ENCODE results near the gene THAP11. TPM values are rescaled to one million over a fixed set of nuclear protein-coding genes. Genes with fewer than 3 reads are reported as not detected.

THAP11 gene
- total and polyA plus RNA-seq, 2 of the 13 experiments (the other 11 are each of a cell fraction or from before 2014, with no cell fraction given), result 44.2 to 53.4 TPM

DNA sequence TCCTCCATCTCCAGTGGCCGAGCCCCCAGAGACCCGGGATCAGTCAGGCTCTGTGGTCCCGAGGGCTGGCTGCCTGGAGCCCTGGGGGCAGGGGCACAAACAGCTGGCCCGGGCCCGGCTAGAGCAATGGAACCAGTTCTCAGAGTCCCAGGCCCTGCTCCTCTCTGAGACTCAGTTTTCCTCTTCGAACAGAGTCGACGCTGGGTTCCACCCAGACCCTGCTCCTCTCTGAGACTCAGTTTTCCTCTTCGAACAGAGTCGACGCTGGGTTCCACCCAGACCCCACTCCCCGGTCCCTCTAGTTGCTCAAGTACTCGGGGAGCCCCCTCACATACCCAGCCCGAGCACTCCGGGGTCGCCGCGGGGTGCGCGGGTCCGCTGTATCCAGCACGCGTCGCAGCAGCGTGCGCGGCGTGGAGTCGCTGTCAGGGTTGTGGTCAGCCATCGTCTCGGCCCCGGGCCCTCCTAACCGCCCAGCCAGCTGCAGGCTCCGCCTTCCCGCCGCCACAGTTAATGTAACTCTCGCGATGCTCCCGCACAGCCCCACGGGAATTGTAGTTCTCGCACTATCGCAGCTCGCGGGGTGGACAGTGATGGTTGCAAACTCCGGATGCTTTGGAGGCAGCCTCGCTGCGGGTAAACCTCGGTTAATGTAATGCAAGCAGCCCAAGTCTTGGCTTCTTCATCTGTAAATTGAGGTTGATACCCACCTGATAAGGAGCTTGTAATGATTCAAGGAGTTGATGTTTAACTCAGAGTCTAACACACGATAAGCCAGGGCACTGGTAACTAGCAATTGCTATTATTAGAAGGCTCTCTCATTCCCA is 8.5 kb upstream of the THAP11 start (continued):
- TF ChIP-seq NR1H2 (CRISPR knock-in tag; IDR thresholded peaks at IDR 0.05; ENCODE audit: borderline replicate concordance, low read depth) (0 out of 2 replicates have a peak, but pooled peaks have one; percentile 45), ZNF530 (CRISPR knock-in tag; IDR thresholded peaks at IDR 0.05; ENCODE audit: low read depth) (no peak), ZFAT (CRISPR knock-in tag; conservative IDR thresholded peaks at IDR 0.05) (no peak), SKI (IDR thresholded peaks at IDR 0.05; ENCODE audit: partially characterized antibody) (peak; percentile 11), KAT2B (IDR thresholded peaks at IDR 0.05; ENCODE audit: borderline replicate concordance, low read depth, low read length) (no peak), NPAS2 (CRISPR knock-in tag; IDR thresholded peaks at IDR 0.05; ENCODE audit: borderline replicate concordance) (no peak; the same call in 1 of the 2 replicates), SMAD1 (CRISPR knock-in tag; IDR thresholded peaks at IDR 0.05; ENCODE audit: borderline replicate concordance, low read depth) (no peak), ZNF780A (CRISPR knock-in tag; IDR thresholded peaks at IDR 0.05) (peak; percentile 59; the same call in 1 of the 2 replicates), ISL2 (CRISPR knock-in tag; IDR thresholded peaks at IDR 0.05) (peak; percentile 60), ZNF430 (CRISPR knock-in tag; IDR thresholded peaks at IDR 0.05) (peak; percentile 92; the same call in 1 of the 2 replicates), ZNF282 (IDR thresholded peaks at IDR 0.05; ENCODE audit: partially characterized antibody) (no peak), ZNF747 (CRISPR knock-in tag; IDR thresholded peaks at IDR 0.05; ENCODE audit: borderline replicate concordance) (peak; percentile 33; the same call in 1 of the 2 replicates), KMT2B (CRISPR knock-in tag; IDR thresholded peaks at IDR 0.05) (peak; percentile 89), BCL6 (CRISPR knock-in tag; IDR thresholded peaks at IDR 0.05) (no peak; the same call in 1 of the 2 replicates)
- TF ChIP-seq, protein P1, sequence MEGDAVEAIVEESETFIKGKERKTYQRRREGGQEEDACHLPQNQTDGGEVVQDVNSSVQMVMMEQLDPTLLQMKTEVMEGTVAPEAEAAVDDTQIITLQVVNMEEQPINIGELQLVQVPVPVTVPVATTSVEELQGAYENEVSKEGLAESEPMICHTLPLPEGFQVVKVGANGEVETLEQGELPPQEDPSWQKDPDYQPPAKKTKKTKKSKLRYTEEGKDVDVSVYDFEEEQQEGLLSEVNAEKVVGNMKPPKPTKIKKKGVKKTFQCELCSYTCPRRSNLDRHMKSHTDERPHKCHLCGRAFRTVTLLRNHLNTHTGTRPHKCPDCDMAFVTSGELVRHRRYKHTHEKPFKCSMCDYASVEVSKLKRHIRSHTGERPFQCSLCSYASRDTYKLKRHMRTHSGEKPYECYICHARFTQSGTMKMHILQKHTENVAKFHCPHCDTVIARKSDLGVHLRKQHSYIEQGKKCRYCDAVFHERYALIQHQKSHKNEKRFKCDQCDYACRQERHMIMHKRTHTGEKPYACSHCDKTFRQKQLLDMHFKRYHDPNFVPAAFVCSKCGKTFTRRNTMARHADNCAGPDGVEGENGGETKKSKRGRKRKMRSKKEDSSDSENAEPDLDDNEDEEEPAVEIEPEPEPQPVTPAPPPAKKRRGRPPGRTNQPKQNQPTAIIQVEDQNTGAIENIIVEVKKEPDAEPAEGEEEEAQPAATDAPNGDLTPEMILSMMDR (CRISPR knock-in tag; IDR thresholded peaks at IDR 0.05), result no peak; the same call in 1 of the 2 replicates
- TF ChIP-seq, protein P2, sequence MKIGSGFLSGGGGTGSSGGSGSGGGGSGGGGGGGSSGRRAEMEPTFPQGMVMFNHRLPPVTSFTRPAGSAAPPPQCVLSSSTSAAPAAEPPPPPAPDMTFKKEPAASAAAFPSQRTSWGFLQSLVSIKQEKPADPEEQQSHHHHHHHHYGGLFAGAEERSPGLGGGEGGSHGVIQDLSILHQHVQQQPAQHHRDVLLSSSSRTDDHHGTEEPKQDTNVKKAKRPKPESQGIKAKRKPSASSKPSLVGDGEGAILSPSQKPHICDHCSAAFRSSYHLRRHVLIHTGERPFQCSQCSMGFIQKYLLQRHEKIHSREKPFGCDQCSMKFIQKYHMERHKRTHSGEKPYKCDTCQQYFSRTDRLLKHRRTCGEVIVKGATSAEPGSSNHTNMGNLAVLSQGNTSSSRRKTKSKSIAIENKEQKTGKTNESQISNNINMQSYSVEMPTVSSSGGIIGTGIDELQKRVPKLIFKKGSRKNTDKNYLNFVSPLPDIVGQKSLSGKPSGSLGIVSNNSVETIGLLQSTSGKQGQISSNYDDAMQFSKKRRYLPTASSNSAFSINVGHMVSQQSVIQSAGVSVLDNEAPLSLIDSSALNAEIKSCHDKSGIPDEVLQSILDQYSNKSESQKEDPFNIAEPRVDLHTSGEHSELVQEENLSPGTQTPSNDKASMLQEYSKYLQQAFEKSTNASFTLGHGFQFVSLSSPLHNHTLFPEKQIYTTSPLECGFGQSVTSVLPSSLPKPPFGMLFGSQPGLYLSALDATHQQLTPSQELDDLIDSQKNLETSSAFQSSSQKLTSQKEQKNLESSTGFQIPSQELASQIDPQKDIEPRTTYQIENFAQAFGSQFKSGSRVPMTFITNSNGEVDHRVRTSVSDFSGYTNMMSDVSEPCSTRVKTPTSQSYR (CRISPR knock-in tag; IDR thresholded peaks at IDR 0.05; ENCODE audit: borderline replicate concordance), result 0 out of 2 replicates have a peak, but pooled peaks have one; percentile 16
- TF ChIP-seq, protein P3, sequence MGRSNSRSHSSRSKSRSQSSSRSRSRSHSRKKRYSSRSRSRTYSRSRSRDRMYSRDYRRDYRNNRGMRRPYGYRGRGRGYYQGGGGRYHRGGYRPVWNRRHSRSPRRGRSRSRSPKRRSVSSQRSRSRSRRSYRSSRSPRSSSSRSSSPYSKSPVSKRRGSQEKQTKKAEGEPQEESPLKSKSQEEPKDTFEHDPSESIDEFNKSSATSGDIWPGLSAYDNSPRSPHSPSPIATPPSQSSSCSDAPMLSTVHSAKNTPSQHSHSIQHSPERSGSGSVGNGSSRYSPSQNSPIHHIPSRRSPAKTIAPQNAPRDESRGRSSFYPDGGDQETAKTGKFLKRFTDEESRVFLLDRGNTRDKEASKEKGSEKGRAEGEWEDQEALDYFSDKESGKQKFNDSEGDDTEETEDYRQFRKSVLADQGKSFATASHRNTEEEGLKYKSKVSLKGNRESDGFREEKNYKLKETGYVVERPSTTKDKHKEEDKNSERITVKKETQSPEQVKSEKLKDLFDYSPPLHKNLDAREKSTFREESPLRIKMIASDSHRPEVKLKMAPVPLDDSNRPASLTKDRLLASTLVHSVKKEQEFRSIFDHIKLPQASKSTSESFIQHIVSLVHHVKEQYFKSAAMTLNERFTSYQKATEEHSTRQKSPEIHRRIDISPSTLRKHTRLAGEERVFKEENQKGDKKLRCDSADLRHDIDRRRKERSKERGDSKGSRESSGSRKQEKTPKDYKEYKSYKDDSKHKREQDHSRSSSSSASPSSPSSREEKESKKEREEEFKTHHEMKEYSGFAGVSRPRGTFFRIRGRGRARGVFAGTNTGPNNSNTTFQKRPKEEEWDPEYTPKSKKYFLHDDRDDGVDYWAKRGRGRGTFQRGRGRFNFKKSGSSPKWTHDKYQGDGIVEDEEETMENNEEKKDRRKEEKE (IDR thresholded peaks at IDR 0.05), result no peak
- TF ChIP-seq, protein P4, sequence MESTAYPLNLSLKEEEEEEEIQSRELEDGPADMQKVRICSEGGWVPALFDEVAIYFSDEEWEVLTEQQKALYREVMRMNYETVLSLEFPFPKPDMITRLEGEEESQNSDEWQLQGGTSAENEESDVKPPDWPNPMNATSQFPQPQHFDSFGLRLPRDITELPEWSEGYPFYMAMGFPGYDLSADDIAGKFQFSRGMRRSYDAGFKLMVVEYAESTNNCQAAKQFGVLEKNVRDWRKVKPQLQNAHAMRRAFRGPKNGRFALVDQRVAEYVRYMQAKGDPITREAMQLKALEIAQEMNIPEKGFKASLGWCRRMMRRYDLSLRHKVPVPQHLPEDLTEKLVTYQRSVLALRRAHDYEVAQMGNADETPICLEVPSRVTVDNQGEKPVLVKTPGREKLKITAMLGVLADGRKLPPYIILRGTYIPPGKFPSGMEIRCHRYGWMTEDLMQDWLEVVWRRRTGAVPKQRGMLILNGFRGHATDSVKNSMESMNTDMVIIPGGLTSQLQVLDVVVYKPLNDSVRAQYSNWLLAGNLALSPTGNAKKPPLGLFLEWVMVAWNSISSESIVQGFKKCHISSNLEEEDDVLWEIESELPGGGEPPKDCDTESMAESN (CRISPR knock-in tag; conservative IDR thresholded peaks at IDR 0.05), result peak; percentile 90; the same call in 1 of the 2 replicates

Measured in HepG2 (cell line).